Peyer's patch (tissue), 4 donors: ENCODE measurements around the gene TMEM14C. TPM values are rescaled to one million over a fixed set of nuclear protein-coding genes. Genes with fewer than 3 reads are reported as not detected.

ENCODE experiments used
- DNase-seq, 3 donors: peaks; one replicate each; pipeline ENCODE4 v3.0.0-alpha.2; 2017 to 2019
- H3K27ac ChIP-seq, 4 donors: fragments of 200-600 bp; sonication (generic); one replicate each; pipeline ENCODE4 v1.5.1; 2016 to 2019
- H3K27me3 ChIP-seq, 2 donors: fragments of 200-600 bp; sonication (generic); one replicate each; pipeline ENCODE4 v1.5.1; 2019
- H3K36me3 ChIP-seq, 3 donors: fragments of 200-600 bp; sonication (generic); one replicate each; pipeline ENCODE4 v1.5.1; 2016 to 2019
- H3K4me1 ChIP-seq, 4 donors: fragments of 200-600 bp; sonication (generic); one replicate each; pipeline ENCODE4 v1.5.1; 2016 to 2019
- H3K4me3 ChIP-seq, 4 donors: fragments of 200-600 bp; sonication (generic); 1 replicate in 3 of 4; 2 replicates in 1 of 4; pipeline ENCODE4 v1.5.1; 2016 to 2019; ENCODE audit warnings: mild to moderate bottlenecking in 1 of 4
- H3K9me3 ChIP-seq, 4 donors: fragments of 200-600 bp; sonication (generic); one replicate each; pipeline ENCODE4 v1.5.1; 2016 to 2019; ENCODE audit warnings: mild to moderate bottlenecking in 1 of 4
- POLR2A ChIP-seq, 2 donors: fragments of 450-650 bp; IDR thresholded peaks; one replicate each; pipeline ENCODE4 v1.5.1; 2017; ENCODE audit warnings: antibody characterized with exemption in 2 of 2, mild to moderate bottlenecking in 2 of 2, moderate library complexity in 2 of 2
- small RNA-seq, 2 donors: library from RNA; depleted of rRNA; stranded (forward); fragments of <200 nt; gene quantifications; one replicate each; pipeline ENCODE3, GENCODE V24; 2016
- total RNA-seq, 4 donors: library from RNA; depleted of rRNA; stranded (reverse); fragments of >200 nt; gene quantifications; one replicate each; pipeline ENCODE4 v1.1.0, GENCODE V29; 2016
- TF ChIP-seq, protein P1 (sequence below), 6 experiments: fragments of 450-650 bp in 4 of 6; fragments of 200-600 bp in 2 of 6; sonication (generic) in 1 of 6; IDR thresholded peaks; one replicate each; pipeline ENCODE4 v1.5.1; 2017 to 2019; ENCODE audit warnings: antibody characterized with exemption in 6 of 6, mild to moderate bottlenecking in 3 of 6, moderate library complexity in 1 of 6

The TMEM14C gene
- total RNA-seq, 4 donors from 2014 or later = 30.5 to 62.5 (median 60.4) TPM

DNA sequence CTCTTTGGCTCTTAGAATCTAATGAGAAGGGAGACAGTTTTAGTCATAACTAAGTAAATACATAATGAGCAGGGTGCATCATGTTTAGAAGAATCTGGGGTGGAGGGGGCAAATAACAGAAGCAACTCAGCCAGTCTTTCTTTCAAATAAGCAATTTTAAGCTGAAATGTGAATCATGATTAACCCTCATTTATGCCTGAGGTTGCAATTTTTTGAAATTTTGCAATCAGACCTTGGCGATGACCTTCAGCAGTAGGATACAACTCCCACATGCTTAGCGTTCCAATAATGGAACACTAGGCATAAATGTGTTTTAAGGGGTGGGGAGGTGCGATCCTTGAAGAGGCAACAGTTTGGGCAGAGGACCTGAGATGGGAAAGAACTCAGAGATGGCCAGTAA, 55.4 kb downstream of the TMEM14C start:
- H3K4me1 ChIP-seq = no peaks in the 10 kb centered on the region
- no peaks in the 10 kb centered on the region for H3K9me3 ChIP-seq
- DNase-seq = no peak
- TF ChIP-seq POLR2A (IDR thresholded peaks at IDR 0.05) = no peak
- TF ChIP-seq, protein P1, sequence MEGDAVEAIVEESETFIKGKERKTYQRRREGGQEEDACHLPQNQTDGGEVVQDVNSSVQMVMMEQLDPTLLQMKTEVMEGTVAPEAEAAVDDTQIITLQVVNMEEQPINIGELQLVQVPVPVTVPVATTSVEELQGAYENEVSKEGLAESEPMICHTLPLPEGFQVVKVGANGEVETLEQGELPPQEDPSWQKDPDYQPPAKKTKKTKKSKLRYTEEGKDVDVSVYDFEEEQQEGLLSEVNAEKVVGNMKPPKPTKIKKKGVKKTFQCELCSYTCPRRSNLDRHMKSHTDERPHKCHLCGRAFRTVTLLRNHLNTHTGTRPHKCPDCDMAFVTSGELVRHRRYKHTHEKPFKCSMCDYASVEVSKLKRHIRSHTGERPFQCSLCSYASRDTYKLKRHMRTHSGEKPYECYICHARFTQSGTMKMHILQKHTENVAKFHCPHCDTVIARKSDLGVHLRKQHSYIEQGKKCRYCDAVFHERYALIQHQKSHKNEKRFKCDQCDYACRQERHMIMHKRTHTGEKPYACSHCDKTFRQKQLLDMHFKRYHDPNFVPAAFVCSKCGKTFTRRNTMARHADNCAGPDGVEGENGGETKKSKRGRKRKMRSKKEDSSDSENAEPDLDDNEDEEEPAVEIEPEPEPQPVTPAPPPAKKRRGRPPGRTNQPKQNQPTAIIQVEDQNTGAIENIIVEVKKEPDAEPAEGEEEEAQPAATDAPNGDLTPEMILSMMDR (IDR thresholded peaks at IDR 0.05) = no peak
- H3K4me3 ChIP-seq = no peak overlapping the region
- no peak overlapping the region for H3K27ac ChIP-seq
- H3K36me3 ChIP-seq = peaks cover 0 to 9% (median 0%) of the 10 kb centered on the region in 3 donors
- no peaks in the 10 kb centered on the region for H3K27me3 ChIP-seq

DNA sequence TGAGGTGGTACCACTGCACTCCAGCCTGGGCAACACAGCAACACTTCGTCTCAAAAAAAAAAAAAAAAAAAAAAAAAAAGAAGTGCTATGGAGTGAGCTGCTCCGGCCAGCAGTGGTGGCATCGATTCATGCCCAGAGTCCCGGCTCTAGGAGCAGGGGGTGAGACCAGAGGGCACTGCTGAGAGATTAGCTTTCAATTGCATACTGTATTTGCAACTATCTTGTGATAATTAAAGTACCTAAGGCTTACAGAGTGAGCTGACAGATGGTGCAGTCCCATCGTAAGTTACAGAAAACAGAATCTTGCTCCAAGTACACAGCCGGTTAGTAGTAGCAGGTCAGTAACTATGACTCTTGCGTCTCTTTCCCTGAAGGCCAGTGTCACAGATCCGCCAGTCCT, 56.2 kb downstream of the TMEM14C start:
- Histone ChIP-seq H3K36me3 (peaks cover 0 to 9% (median 0%) of the 10 kb centered on the region in 3 donors), H3K4me3 (no peak overlapping the region), H3K4me1 (no peaks in the 10 kb centered on the region), H3K9me3 (no peaks in the 10 kb centered on the region), H3K27me3 (no peaks in the 10 kb centered on the region), H3K27ac (no peak overlapping the region)
- no peak for DNase-seq
- TF ChIP-seq POLR2A (IDR thresholded peaks at IDR 0.05) = no peak
- TF ChIP-seq, protein P1 (IDR thresholded peaks at IDR 0.05) = no peak

Small RNAs within 50 kb of the gene (small RNA-seq; reads per million reads assigned to genes)
- gene RF00019 = 0 reads per million in 2 donors
- gene RNA5SP203 = 0 reads per million in 2 donors

Other genes with a start within 250 kb of the TMEM14C start
- gene GCNT2, start 201.7 kb upstream of the TMEM14C start, total RNA-seq = 10 to 100 TPM; 12.4 to 92.5 (median 77.0) TPM
- not detected for gene C6orf52, start 28.5 kb upstream of the TMEM14C start, total RNA-seq
- gene PAK1IP1, start 28.1 kb upstream of the TMEM14C start, total RNA-seq = 1 to 10 TPM; 3.3 to 6.8 (median 5.5) TPM
- gene TMEM14B, start 24.7 kb downstream of the TMEM14C start, total RNA-seq = 10 to 100 TPM; 37.1 to 86.7 (median 44.0) TPM
- under 1 TPM in 1 of 4 donors, not detected in 3; 0.27 TPM for gene MAK, start 115.5 kb downstream of the TMEM14C start, total RNA-seq
- not detected for gene GCM2, start 159.0 kb downstream of the TMEM14C start, total RNA-seq
- gene SYCP2L, start 164.0 kb downstream of the TMEM14C start, total RNA-seq = 1 to 10 TPM in 1 of 4 donors, under 1 TPM in 1, not detected in 2; 0.67 to 5.0 TPM